Caco-2 (cell line): ENCODE measurements around the gene ABTB1. TPM values are rescaled to one million over a fixed set of nuclear protein-coding genes. Genes with fewer than 3 reads are reported as not detected.

ENCODE experiments used
- BruUV-seq: library from RNA; stranded (reverse); fragments of 400-500 nt; replicated peaks from 2 replicates; lab custom pipeline; 2021; lab: Mats Ljungman, UMichigan
- CTCF ChIA-PET: fragments of 300-600 bp; sonication (Branson Sonifier 250); formaldehyde crosslinking; loops from one replicate; lab custom pipeline; 2022; ENCODE audit warnings: antibody characterized with exemption; lab: Charles Lee
- POLR2A ChIA-PET: fragments of 300-600 bp; sonication (Branson Sonifier 250); formaldehyde crosslinking; loops from one replicate; lab custom pipeline; 2022; ENCODE audit warnings: antibody characterized with exemption; lab: Charles Lee
- DNase-seq, 2 experiments: peaks; one replicate each; pipeline versions ENCODE4 v3.0.0 to v3.0.0-alpha.2; 2020 to 2022
- H3K27me3 ChIP-seq: replicated peaks from 2 replicates; pipeline ENCODE4 v1.6.0; 2011; ENCODE audit warnings: low read length; ENCODE audit not compliant: control insufficient read depth, insufficient read depth
- H3K36me3 ChIP-seq: 2 replicates; pipeline ENCODE4 v1.5.1; 2011; ENCODE audit warnings: low read length; ENCODE audit not compliant: control insufficient read depth, insufficient read depth
- H3K4me1 ChIP-seq: fragments of 250-450 bp; sonication (Bioruptor Pico); 2 replicates; pipeline ENCODE4 v1.5.1; 2020; ENCODE audit warnings: mild to moderate bottlenecking
- H3K4me3 ChIP-seq: 2 replicates; pipeline ENCODE4 v1.5.1; 2011; ENCODE audit warnings: low read depth, mild to moderate bottlenecking, control low read depth, low read length
- H3K9me3 ChIP-seq: fragments of 250-450 bp; sonication (Bioruptor Pico); 2 replicates; pipeline ENCODE4 v1.5.1; 2020; ENCODE audit warnings: mild to moderate bottlenecking, moderate library complexity
- H3K27ac Mint-ChIP-seq: one replicate; pipeline ENCODE4 v1.8.0; 2022; ENCODE audit warnings: mixed read lengths; ENCODE audit not compliant: unreplicated experiment
- H3K27me3 Mint-ChIP-seq: one replicate; pipeline ENCODE4 v1.8.0; 2022; ENCODE audit warnings: mixed read lengths; ENCODE audit not compliant: insufficient read depth, unreplicated experiment
- H3K36me3 Mint-ChIP-seq: one replicate; pipeline ENCODE4 v1.8.0; 2022; ENCODE audit warnings: mild to moderate bottlenecking, mixed read lengths; ENCODE audit not compliant: insufficient read depth, unreplicated experiment
- H3K4me1 Mint-ChIP-seq: one replicate; pipeline ENCODE4 v1.8.0; 2022; ENCODE audit warnings: low read depth, mixed read lengths; ENCODE audit not compliant: unreplicated experiment
- H3K4me3 Mint-ChIP-seq: one replicate; pipeline ENCODE4 v1.8.0; 2022; ENCODE audit warnings: mild to moderate bottlenecking, moderate library complexity, mixed read lengths; ENCODE audit not compliant: unreplicated experiment
- H3K9me3 Mint-ChIP-seq: one replicate; pipeline ENCODE4 v1.8.0; 2022; ENCODE audit warnings: mixed read lengths; ENCODE audit not compliant: unreplicated experiment
- intact Hi-C: fragments of 100-400 bp; cut with micrococcal nuclease; formaldehyde crosslinking; loops from one replicate; pipeline ENCODE4 v1.10.0; 2022; ENCODE audit not compliant: unreplicated experiment
- total RNA-seq: library from RNA; stranded (reverse); gene quantifications from 2 replicates; pipeline ENCODE4 v1.2.3, GENCODE V29; 2022
- TF ChIP-seq, protein P1 (sequence below), 2 experiments: fragments of 200-600 bp in 1 of 2; IDR thresholded peaks; 1 replicate in 1 of 2; 2 replicates in 1 of 2; pipeline versions ENCODE4 v1.5.1 to v1.8.0; 2011 to 2022; ENCODE audit warnings: antibody characterized with exemption in 1 of 2, control low read depth in 1 of 2, inconsistent platforms in 1 of 2, low read depth in 1 of 2, low read length in 1 of 2, mild to moderate bottlenecking in 1 of 2, moderate library complexity in 1 of 2; ENCODE audit not compliant: insufficient read depth in 1 of 2, severe bottlenecking in 1 of 2, unreplicated experiment in 1 of 2

The ABTB1 gene
- total RNA-seq, 1 experiment from 2014 or later = 6.2 TPM

DNA sequence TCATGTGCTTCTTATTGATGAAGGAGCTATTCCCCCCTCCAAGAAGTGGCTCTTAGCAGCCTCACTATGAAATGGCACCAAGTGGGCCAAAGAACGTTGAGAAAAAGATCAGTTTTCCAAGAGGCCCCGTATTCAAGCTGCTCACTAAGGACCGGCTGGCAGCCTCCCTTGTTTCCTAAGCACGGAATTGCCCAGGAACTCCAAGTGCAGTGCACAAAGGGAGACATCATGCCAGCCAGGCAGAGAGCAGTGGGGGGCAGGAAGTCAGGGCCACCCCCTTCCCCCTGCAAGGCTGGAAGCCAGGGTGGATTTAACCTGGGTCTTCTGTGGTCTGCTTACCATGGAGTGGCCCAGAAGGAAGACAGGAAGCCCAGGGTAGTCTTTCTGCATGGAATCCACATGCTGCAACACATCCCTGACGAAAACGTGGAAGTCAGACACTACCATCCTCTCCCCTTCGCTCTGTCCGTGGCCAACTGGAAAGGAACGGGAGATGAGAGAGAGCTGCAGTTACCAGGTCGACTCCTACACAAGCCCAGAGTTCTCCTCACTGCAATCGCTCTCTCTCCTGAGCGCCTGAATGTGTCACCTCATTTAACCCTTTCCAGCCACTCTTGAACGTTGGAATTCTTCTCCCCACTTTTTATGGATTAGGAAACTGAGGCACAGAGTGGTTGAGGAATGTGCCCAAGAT, 49.5 kb downstream of the ABTB1 start:
- BruUV-seq = no TSS peak
- Mint-ChIP-seq H3K27ac (no peak overlapping the region), H3K36me3 (no peaks in the 10 kb centered on the region), H3K9me3 (peaks cover 11% of the 10 kb centered on the region), H3K4me1 (no peaks in the 10 kb centered on the region), H3K4me3 (no peak overlapping the region), H3K27me3 (no peaks in the 10 kb centered on the region)
- H3K27me3 ChIP-seq = no peaks in the 10 kb centered on the region
- no peak for DNase-seq
- no peaks in the 10 kb centered on the region for H3K36me3 ChIP-seq
- ChIA-PET POLR2A (no interaction called here), CTCF (no interaction called here)
- H3K4me3 ChIP-seq = no peak overlapping the region
- H3K4me1 ChIP-seq = no peaks in the 10 kb centered on the region
- no peaks in the 10 kb centered on the region for H3K9me3 ChIP-seq
- intact Hi-C loops = no loop called here
- TF ChIP-seq, protein P1, sequence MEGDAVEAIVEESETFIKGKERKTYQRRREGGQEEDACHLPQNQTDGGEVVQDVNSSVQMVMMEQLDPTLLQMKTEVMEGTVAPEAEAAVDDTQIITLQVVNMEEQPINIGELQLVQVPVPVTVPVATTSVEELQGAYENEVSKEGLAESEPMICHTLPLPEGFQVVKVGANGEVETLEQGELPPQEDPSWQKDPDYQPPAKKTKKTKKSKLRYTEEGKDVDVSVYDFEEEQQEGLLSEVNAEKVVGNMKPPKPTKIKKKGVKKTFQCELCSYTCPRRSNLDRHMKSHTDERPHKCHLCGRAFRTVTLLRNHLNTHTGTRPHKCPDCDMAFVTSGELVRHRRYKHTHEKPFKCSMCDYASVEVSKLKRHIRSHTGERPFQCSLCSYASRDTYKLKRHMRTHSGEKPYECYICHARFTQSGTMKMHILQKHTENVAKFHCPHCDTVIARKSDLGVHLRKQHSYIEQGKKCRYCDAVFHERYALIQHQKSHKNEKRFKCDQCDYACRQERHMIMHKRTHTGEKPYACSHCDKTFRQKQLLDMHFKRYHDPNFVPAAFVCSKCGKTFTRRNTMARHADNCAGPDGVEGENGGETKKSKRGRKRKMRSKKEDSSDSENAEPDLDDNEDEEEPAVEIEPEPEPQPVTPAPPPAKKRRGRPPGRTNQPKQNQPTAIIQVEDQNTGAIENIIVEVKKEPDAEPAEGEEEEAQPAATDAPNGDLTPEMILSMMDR (IDR thresholded peaks at IDR 0.05; ENCODE audit: insufficient read depth in 1 of 2, low read depth in 1 of 2, low read length in 1 of 2, severe bottlenecking in 1 of 2, unreplicated experiment in 1 of 2) = no peak

GRCh38 chr3:127723011-127723567, 50.3 kb downstream of the ABTB1 start:
- Mint-ChIP-seq H3K4me3 (no peak overlapping the region), H3K4me1 (no peaks in the 10 kb centered on the region), H3K27me3 (peaks cover 1% of the 10 kb centered on the region), H3K27ac (no peak overlapping the region), H3K36me3 (no peaks in the 10 kb centered on the region), H3K9me3 (peaks cover 11% of the 10 kb centered on the region)
- intact Hi-C loops = no loop called here
- no TSS peak for BruUV-seq
- POLR2A ChIA-PET = no interaction called here
- TF ChIP-seq, protein P1 (IDR thresholded peaks at IDR 0.05; ENCODE audit: insufficient read depth in 1 of 2, low read depth in 1 of 2, low read length in 1 of 2, severe bottlenecking in 1 of 2, unreplicated experiment in 1 of 2) = no peak
- no peak for DNase-seq
- H3K27me3 ChIP-seq = no peaks in the 10 kb centered on the region
- no peaks in the 10 kb centered on the region for H3K4me1 ChIP-seq
- H3K9me3 ChIP-seq = no peaks in the 10 kb centered on the region
- CTCF ChIA-PET = no interaction called here
- no peaks in the 10 kb centered on the region for H3K36me3 ChIP-seq
- H3K4me3 ChIP-seq = no peak overlapping the region

DNA sequence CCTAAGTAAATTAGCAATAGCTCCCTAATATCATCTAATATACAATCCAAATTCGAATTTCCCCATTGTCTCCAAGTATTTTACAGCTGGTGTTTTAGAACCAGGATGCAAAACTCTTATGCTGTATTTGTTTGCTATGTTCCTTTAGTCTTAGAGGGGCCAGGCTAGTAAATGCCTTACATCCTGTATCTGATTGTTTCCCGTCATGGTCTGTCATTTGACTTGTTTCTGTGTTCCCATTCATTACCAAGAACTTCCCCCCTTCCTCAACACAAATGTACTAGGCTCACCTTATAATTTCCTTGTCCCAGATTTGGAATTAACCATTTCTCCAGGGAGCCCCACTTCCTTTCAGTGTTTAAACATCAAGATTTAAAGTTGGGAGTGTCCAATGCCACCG, 54.1 kb downstream of the ABTB1 start:
- no peak overlapping the region for H3K4me3 Mint-ChIP-seq
- H3K27me3 ChIP-seq = no peaks in the 10 kb centered on the region
- TF ChIP-seq, protein P1 (IDR thresholded peaks at IDR 0.05; ENCODE audit: insufficient read depth in 1 of 2, low read depth in 1 of 2, low read length in 1 of 2, severe bottlenecking in 1 of 2, unreplicated experiment in 1 of 2) = no peak
- no peak for DNase-seq
- H3K9me3 Mint-ChIP-seq = peaks cover 11% of the 10 kb centered on the region
- no peak overlapping the region for H3K4me3 ChIP-seq
- no peaks in the 10 kb centered on the region for H3K4me1 Mint-ChIP-seq
- H3K27ac Mint-ChIP-seq = no peak overlapping the region
- H3K36me3 ChIP-seq = no peaks in the 10 kb centered on the region
- no peaks in the 10 kb centered on the region for H3K36me3 Mint-ChIP-seq
- ChIA-PET POLR2A (no interaction called here), CTCF (no interaction called here)
- no peaks in the 10 kb centered on the region for H3K4me1 ChIP-seq
- peaks cover 4% of the 10 kb centered on the region for H3K27me3 Mint-ChIP-seq
- intact Hi-C loops = no loop called here
- no TSS peak for BruUV-seq
- H3K9me3 ChIP-seq = no peaks in the 10 kb centered on the region
